Prostate gland (tissue), 2 donors: ENCODE results near the gene LAIR1. TPM values are rescaled to one million over a fixed set of nuclear protein-coding genes. Genes with fewer than 3 reads are reported as not detected.

Experiments
- DNase-seq: peaks from one replicate; pipeline ENCODE4 v3.0.0-alpha.2; 2019; ENCODE audit warnings: low spot score
- H3K27ac ChIP-seq, 2 donors: fragments of 200-600 bp; sonication (generic); 2 replicates each; pipeline ENCODE4 v1.5.1; 2017 to 2019
- H3K27me3 ChIP-seq: fragments of 200-600 bp; sonication (generic); replicated peaks from 2 replicates; pipeline ENCODE4 v1.5.1; 2019; ENCODE audit not compliant: insufficient read depth
- H3K36me3 ChIP-seq, 2 donors: fragments of 200-600 bp; sonication (generic); 1 replicate in 1 of 2; 2 replicates in 1 of 2; pipeline versions ENCODE4 v1.5.1 to v1.8.1; 2017 to 2019
- H3K4me1 ChIP-seq: fragments of 200-600 bp; sonication (generic); replicated peaks from 2 replicates; pipeline ENCODE4 v1.5.1; 2019
- H3K4me3 ChIP-seq, 2 donors: fragments of 200-600 bp; sonication (generic); 2 replicates each; pipeline ENCODE4 v1.5.1; 2017 to 2019
- H3K9me3 ChIP-seq: fragments of 200-600 bp; sonication (generic); 2 replicates; pipeline ENCODE4 v1.5.1; 2017
- POLR2A ChIP-seq: fragments of 450-650 bp; IDR thresholded peaks from one replicate; pipeline ENCODE4 v1.6.1; 2016; ENCODE audit warnings: antibody characterized with exemption, mild to moderate bottlenecking
- POLR2AphosphoS5 ChIP-seq: sonication (generic); formaldehyde crosslinking; IDR thresholded peaks from one replicate; pipeline ENCODE4 v1.6.1; 2017; ENCODE audit warnings: antibody characterized with exemption
- WGBS: methylation state at CpG from one replicate; pipeline ENCODE4 v1.1.5; 2018; 5-methylcytosine and 5-hydroxymethylcytosine counted together
- intact Hi-C: fragments of 100-400 bp; cut with DNase I; formaldehyde crosslinking; loops from one replicate; pipeline ENCODE4 v1.14.2; 2022
- total RNA-seq, 2 donors: library from RNA; depleted of rRNA; stranded (reverse); fragments of >200 nt; gene quantifications; one replicate each; pipeline ENCODE4 v1.1.0, GENCODE V29; 2016
- TF ChIP-seq, protein P1 (sequence below), 4 experiments: fragments of 200-600 bp in 2 of 4; fragments of 450-650 bp in 2 of 4; sonication (generic) in 2 of 4; IDR thresholded peaks; 1 replicate in 3 of 4; 2 replicates in 1 of 4; pipeline ENCODE4 v1.5.1; 2016 to 2019; ENCODE audit warnings: antibody characterized with exemption in 4 of 4, mild to moderate bottlenecking in 2 of 4, moderate library complexity in 2 of 4

LAIR1 gene
- total RNA-seq, 2 donors from 2014 or later: 7.2 to 19.7 TPM

DNA sequence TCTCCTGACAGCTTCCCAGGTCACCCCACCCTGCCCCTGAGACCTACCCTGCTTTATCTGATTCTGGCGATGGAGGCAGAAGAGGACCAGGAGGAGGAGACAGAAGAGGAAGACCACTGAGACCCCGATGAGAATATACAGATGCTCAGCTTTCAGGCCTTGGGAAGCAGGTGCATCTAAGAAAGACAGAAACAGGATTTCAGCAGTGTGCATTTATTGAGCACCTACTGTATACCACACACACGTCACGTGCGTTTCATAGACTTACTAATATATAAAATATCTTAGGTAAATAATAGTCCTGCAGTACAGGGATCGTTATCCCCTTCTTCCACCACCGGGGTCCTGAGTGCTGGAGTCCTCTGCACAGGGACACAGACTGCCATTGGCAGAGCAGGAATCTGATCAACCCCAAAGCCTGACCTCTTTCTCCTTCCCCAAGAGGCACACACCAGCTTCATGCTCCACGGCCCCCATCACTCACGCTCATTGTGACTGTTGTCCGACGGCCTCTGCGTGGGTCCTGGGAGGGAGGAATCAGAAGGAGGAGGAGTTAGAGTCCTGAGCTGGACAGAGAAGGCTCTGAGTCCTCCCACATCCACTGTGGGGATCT, 8.2 kb downstream of the LAIR1 start:
- Histone ChIP-seq H3K27ac (no peak overlapping the region), H3K4me1 (no peaks in the 10 kb centered on the region), H3K27me3 (no peaks in the 10 kb centered on the region), H3K9me3 (no peaks in the 10 kb centered on the region), H3K36me3 (no peaks in the 10 kb centered on the region), H3K4me3 (no peak overlapping the region)
- WGBS: 75% methylated on average over 12 of the region's 12 CpGs
- intact Hi-C loops: no loop called here
- TF ChIP-seq POLR2AphosphoS5: no peak
- TF ChIP-seq, protein P1, sequence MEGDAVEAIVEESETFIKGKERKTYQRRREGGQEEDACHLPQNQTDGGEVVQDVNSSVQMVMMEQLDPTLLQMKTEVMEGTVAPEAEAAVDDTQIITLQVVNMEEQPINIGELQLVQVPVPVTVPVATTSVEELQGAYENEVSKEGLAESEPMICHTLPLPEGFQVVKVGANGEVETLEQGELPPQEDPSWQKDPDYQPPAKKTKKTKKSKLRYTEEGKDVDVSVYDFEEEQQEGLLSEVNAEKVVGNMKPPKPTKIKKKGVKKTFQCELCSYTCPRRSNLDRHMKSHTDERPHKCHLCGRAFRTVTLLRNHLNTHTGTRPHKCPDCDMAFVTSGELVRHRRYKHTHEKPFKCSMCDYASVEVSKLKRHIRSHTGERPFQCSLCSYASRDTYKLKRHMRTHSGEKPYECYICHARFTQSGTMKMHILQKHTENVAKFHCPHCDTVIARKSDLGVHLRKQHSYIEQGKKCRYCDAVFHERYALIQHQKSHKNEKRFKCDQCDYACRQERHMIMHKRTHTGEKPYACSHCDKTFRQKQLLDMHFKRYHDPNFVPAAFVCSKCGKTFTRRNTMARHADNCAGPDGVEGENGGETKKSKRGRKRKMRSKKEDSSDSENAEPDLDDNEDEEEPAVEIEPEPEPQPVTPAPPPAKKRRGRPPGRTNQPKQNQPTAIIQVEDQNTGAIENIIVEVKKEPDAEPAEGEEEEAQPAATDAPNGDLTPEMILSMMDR (IDR thresholded peaks at IDR 0.05): no peak
- TF ChIP-seq POLR2A: no peak
- no peak for DNase-seq

DNA sequence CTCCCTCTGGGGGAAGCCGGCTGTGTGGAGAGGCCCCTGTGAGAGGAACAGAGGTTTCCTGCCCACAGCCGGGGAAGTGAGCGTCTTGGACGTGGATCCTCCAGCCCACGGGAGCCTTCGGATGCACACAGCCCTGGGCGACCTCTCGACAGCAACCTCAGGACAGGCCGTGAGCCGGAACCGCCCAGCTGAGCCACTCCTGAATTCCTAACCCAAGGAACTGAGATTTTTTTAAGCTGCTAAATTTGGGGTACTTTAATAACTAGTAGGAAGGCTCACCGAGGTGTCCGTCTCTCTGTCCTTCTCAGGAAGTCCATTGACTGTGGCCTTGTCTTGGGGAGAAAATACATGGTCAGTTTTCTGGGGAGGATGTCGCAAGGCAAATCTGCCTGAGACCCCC, 9.1 kb downstream of the LAIR1 start:
- Histone ChIP-seq H3K9me3 (no peaks in the 10 kb centered on the region), H3K4me1 (no peaks in the 10 kb centered on the region), H3K4me3 (no peak overlapping the region), H3K36me3 (no peaks in the 10 kb centered on the region), H3K27ac (no peak overlapping the region), H3K27me3 (no peaks in the 10 kb centered on the region)
- intact Hi-C loops: no loop called here
- 82% methylated on average over 14 of the region's 14 CpGs for WGBS
- no peak for TF ChIP-seq POLR2AphosphoS5
- TF ChIP-seq POLR2A: no peak
- TF ChIP-seq, protein P1 (IDR thresholded peaks at IDR 0.05): no peak
- DNase-seq: no peak

DNA sequence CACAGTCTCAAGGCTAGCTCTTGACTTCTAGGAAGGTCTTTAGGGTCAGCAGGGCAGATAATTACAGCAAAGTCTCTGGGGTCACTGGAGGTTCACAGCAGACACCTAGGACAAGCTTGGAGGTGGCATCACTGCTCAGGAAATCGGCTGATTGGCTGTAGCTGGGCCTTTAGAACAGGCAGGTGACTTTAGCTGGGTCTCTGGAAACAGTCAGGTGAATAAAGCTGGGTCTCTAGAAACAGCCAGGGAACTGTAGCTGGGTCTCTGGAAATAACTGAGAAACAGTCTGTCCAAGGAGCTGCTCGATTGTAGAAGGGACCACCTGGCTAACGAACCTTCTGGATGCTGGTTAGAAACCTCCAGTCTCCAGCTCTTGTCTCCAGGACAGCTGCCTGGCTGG, 10.0 kb downstream of the LAIR1 start:
- Histone ChIP-seq H3K36me3 (no peaks in the 10 kb centered on the region), H3K27me3 (no peaks in the 10 kb centered on the region), H3K4me3 (no peak overlapping the region), H3K9me3 (no peaks in the 10 kb centered on the region), H3K4me1 (no peaks in the 10 kb centered on the region), H3K27ac (no peak overlapping the region)
- intact Hi-C loops: no loop called here
- 39% methylated on average over 3 of the region's 3 CpGs for WGBS
- TF ChIP-seq POLR2A (no peak), POLR2AphosphoS5 (no peak)
- TF ChIP-seq, protein P1 (IDR thresholded peaks at IDR 0.05): no peak
- no peak for DNase-seq

DNA sequence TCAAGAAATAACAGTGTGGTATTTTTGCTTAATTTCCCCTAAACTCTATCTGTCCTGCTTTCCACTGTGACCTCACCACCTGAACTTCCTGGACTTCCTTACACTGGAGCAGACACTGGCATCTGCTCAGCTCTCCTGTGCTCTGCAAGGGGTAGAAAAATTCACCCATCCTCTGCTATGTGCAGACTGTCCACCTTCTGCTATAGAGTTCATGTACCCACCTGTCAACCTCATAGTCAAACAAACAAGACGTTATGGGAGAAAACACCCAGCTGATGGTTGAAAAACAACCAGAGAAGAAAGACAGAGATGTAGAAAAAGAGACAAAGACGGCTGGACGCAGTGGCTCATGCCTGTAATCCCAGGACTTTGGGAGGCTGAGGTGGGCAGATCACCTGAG, 12.2 kb downstream of the LAIR1 start:
- DNase-seq: no peak
- no peak overlapping the region for H3K4me3 ChIP-seq
- H3K9me3 ChIP-seq: no peaks in the 10 kb centered on the region
- no peak for TF ChIP-seq POLR2AphosphoS5
- TF ChIP-seq, protein P1 (IDR thresholded peaks at IDR 0.05): no peak
- H3K4me1 ChIP-seq: no peaks in the 10 kb centered on the region
- no peak overlapping the region for H3K27ac ChIP-seq
- H3K36me3 ChIP-seq: no peaks in the 10 kb centered on the region
- 40% methylated on average over 3 of the region's 3 CpGs for WGBS
- intact Hi-C loops: no loop called here
- no peaks in the 10 kb centered on the region for H3K27me3 ChIP-seq

DNA sequence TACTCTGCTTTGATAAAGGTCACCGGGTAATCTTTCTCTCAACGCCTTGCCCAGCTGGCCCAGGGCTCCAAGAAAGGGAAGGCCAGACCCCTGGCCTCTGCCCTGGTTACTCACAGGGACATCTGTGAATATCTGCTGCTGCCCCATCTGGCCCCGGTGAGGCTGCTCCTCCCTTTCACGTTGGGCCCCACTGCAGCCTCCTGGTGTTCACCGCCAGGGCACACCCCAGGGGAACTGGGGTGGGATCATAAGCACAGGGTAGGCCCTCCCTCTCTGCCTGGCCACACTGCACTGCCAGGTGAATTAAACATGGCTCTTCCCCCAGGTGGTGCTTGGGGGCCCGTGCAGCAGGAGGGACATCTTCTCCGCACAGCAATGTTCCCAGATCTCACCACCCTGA, 12.7 kb downstream of the LAIR1 start:
- TF ChIP-seq, protein P1 (IDR thresholded peaks at IDR 0.05): no peak
- TF ChIP-seq POLR2A: no peak
- 64% methylated on average over 7 of the region's 7 CpGs for WGBS
- no peak overlapping the region for H3K4me3 ChIP-seq

More for the DNA sequence above, 12.7 kb downstream of the LAIR1 start:
- no peaks in the 10 kb centered on the region for H3K9me3 ChIP-seq
- intact Hi-C loops: no loop called here
- no peak for DNase-seq
- H3K27me3 ChIP-seq: no peaks in the 10 kb centered on the region
- no peak overlapping the region for H3K27ac ChIP-seq
- no peaks in the 10 kb centered on the region for H3K4me1 ChIP-seq
- no peaks in the 10 kb centered on the region for H3K36me3 ChIP-seq
